Mucosa of stomach (tissue), 1 donor: ENCODE results near the gene TWIST2.

ENCODE experiments used
- H3K27me3 ChIP-seq: one replicate; pipeline ENCODE4 v1.7.0; 2013; ENCODE audit warnings: mild to moderate bottlenecking, low read length; ENCODE audit not compliant: control insufficient read depth, insufficient read depth
- H3K36me3 ChIP-seq: one replicate; pipeline ENCODE4 v1.7.0; 2013; ENCODE audit warnings: low read length; ENCODE audit not compliant: control insufficient read depth, insufficient read depth
- H3K4me1 ChIP-seq: one replicate; pipeline ENCODE4 v1.7.0; 2013; ENCODE audit warnings: mild to moderate bottlenecking, low read length; ENCODE audit not compliant: control insufficient read depth, insufficient read depth
- H3K4me3 ChIP-seq: one replicate; pipeline ENCODE4 v1.7.0; 2013; ENCODE audit warnings: low read length
- H3K9ac ChIP-seq: one replicate; pipeline ENCODE4 v1.7.0; 2013; ENCODE audit warnings: mild to moderate bottlenecking, low read length, moderate library complexity
- H3K9me3 ChIP-seq: one replicate; pipeline ENCODE4 v1.7.0; 2013; ENCODE audit warnings: mild to moderate bottlenecking, low read length, moderate library complexity; ENCODE audit not compliant: control insufficient read depth
- donor health status: Pancreatic carcinoma.

TWIST2 gene

GRCh38 chr2:238906936-238907716 is 59.2 kb downstream of the TWIST2 start:
- Histone ChIP-seq H3K9me3 (no peaks in the 10 kb centered on the region), H3K4me3 (no peak overlapping the region), H3K9ac (no peak overlapping the region), H3K27me3 (no peaks in the 10 kb centered on the region), H3K4me1 (peaks cover 3% of the 10 kb centered on the region), H3K36me3 (no peaks in the 10 kb centered on the region)

GRCh38 chr2:238907717-238908173 is 59.9 kb downstream of the TWIST2 start:
- H3K36me3 ChIP-seq, result no peaks in the 10 kb centered on the region
- H3K9ac ChIP-seq, result no peak overlapping the region
- H3K4me3 ChIP-seq, result no peak overlapping the region
- no peaks in the 10 kb centered on the region for H3K9me3 ChIP-seq
- H3K27me3 ChIP-seq, result no peaks in the 10 kb centered on the region
- peaks cover 3% of the 10 kb centered on the region for H3K4me1 ChIP-seq

GRCh38 chr2:238908960-238909951 is 61.4 kb downstream of the TWIST2 start:
- Histone ChIP-seq H3K27me3 (no peaks in the 10 kb centered on the region), H3K4me3 (no peak overlapping the region), H3K9me3 (no peaks in the 10 kb centered on the region), H3K4me1 (peaks cover 3% of the 10 kb centered on the region), H3K9ac (no peak overlapping the region), H3K36me3 (no peaks in the 10 kb centered on the region)

DNA sequence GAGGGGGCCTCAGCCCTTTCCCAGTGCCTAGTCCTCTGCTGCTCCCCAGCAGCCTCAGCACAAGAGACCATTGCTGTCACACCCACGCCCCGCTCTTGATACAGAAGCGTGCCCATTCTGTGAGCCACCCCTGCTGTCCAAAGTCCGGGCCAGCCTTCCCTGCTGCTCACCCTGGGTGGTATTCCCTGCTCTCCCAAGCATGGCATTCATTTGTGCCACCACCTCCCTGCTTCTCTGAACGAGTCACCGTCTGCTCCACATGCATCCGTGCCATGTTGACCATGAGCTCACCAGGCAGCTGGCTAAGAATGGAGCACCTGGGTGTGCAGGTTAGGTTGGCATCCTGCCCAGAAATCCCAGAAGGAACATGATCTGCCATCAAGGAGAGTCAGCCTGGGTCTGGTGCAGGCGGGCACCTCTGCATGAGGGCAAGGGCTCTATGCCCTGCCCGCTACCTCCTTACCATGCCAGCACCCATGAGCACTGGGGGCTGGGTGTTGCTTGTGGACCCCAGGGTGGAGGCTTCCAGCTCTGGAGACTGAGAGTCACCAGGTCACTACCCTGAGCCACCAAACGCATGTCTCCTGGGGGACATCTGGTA is 63.0 kb downstream of the TWIST2 start:
- Histone ChIP-seq H3K36me3 (no peaks in the 10 kb centered on the region), H3K9ac (no peak overlapping the region), H3K9me3 (no peaks in the 10 kb centered on the region), H3K4me1 (peaks cover 3% of the 10 kb centered on the region), H3K27me3 (no peaks in the 10 kb centered on the region), H3K4me3 (no peak overlapping the region)

GRCh38 chr2:238911376-238912227 is 63.7 kb downstream of the TWIST2 start:
- no peaks in the 10 kb centered on the region for H3K27me3 ChIP-seq
- H3K9me3 ChIP-seq, result no peaks in the 10 kb centered on the region
- no peak overlapping the region for H3K9ac ChIP-seq
- no peaks in the 10 kb centered on the region for H3K36me3 ChIP-seq
- H3K4me3 ChIP-seq, result no peak overlapping the region
- H3K4me1 ChIP-seq, result peaks cover 3% of the 10 kb centered on the region

GRCh38 chr2:238912228-238912915 is 64.5 kb downstream of the TWIST2 start:
- Histone ChIP-seq H3K4me1 (peaks cover 3% of the 10 kb centered on the region), H3K36me3 (no peaks in the 10 kb centered on the region), H3K9me3 (no peaks in the 10 kb centered on the region), H3K4me3 (no peak overlapping the region), H3K9ac (no peak overlapping the region), H3K27me3 (no peaks in the 10 kb centered on the region)

DNA sequence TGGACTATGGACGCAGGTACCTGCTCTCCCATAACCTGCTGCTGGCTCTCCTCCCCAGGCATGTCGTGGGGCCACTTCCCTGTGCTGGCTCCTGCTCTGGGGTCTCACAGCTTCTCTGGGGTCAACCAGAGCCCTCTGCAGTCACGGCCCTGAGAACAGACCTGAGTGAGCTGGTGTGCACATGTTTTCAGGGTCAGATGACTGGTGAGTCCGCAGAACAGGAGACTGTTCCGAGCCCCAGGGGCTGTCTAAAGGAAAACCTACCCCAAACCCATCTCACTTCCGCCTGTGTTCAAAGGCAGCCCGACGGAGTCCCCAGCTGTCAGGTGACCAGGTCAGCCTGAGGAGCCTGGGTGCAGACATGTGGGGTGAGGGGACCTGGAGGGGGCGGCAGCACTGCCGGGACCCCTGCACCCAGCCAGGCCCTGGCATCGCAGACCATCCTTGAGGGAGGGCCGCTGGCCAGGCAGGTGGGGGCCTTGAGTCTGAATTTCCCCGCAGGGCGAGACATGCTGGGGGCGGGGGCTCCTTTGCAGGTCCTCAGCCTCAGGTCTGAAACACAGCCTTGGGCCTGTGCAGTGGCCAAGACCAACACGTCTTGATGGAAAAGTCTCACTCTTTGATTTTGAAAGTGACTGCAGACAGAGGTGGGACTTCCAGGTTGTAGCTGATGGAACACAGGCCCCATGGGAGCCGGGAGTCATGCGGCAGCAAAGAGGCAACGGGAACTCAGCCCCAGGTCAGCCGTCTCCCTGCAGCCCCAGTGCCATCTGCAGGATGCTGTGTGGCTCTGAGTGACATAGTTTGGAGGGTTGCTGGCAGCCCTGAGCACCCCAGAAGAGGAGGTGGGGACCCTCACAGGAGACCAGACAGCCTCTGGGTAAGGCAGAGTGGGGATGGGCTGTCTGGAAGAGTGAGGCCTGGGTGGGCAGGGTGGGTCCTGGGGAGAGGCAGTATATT is 65.3 kb downstream of the TWIST2 start:
- Histone ChIP-seq H3K9ac (no peak overlapping the region), H3K4me1 (peaks cover 3% of the 10 kb centered on the region), H3K4me3 (no peak overlapping the region), H3K9me3 (no peaks in the 10 kb centered on the region), H3K36me3 (no peaks in the 10 kb centered on the region), H3K27me3 (no peaks in the 10 kb centered on the region)

DNA sequence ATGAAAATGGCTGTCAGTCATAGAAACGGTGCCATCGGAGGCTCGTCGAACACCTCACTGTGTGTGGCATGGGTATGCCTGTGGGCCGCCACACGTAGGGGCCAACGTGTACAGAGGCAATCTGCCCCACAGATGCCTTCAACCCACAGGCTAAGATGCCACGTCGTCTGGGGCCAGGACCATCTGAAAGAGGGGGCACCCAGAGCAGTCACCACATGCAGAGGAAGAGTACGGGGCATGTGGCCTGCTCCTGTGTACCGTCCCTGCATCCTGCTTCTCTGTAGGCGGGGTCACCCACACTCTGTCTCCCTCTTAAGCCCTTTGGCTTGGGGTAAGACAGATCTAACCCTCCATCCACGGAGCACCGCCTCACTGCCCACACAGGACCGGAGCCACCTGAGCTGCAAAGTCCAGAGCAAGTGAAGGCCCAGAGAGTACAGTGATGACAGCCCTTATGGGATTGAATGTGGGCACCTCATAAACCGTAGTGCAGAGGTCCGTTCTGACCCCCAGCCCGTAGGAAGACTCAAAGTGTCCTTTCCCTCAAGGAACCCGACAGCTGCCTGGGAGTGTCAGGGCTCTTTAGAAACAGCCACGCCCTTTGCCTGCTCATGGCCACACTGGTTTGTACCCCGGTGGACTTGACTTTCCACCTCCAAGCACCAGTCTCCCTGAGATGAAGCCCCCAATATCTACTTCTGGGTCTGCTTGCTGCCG is 66.2 kb downstream of the TWIST2 start:
- H3K27me3 ChIP-seq, result no peaks in the 10 kb centered on the region
- H3K4me3 ChIP-seq, result no peak overlapping the region
- no peaks in the 10 kb centered on the region for H3K36me3 ChIP-seq
- H3K9ac ChIP-seq, result no peak overlapping the region
- peaks cover 3% of the 10 kb centered on the region for H3K4me1 ChIP-seq
- H3K9me3 ChIP-seq, result no peaks in the 10 kb centered on the region

GRCh38 chr2:238914648-238915015 is 66.7 kb downstream of the TWIST2 start:
- no peaks in the 10 kb centered on the region for H3K9me3 ChIP-seq
- peaks cover 3% of the 10 kb centered on the region for H3K4me1 ChIP-seq
- no peaks in the 10 kb centered on the region for H3K27me3 ChIP-seq
- H3K4me3 ChIP-seq, result no peak overlapping the region
- H3K36me3 ChIP-seq, result no peaks in the 10 kb centered on the region
- H3K9ac ChIP-seq, result no peak overlapping the region

GRCh38 chr2:238915196-238915595 is 67.3 kb downstream of the TWIST2 start:
- Histone ChIP-seq H3K4me3 (no peak overlapping the region), H3K4me1 (peaks cover 3% of the 10 kb centered on the region), H3K9me3 (no peaks in the 10 kb centered on the region), H3K36me3 (no peaks in the 10 kb centered on the region), H3K9ac (no peak overlapping the region), H3K27me3 (no peaks in the 10 kb centered on the region)
